Dermis microvascular lymphatic vessel endothelial cell (primary cell): ENCODE results near the gene TOM1L2. TPM values are rescaled to one million over a fixed set of nuclear protein-coding genes. Genes with fewer than 3 reads are reported as not detected.

Experiments
- DNase-seq, 2 donors: peaks; one replicate each; pipeline versions ENCODE4 v3.0.0 to v3.0.0-alpha.2; 2010; ENCODE audit warnings: low read depth in 2 of 2
- total RNA-seq: library from RNA; depleted of rRNA; stranded (reverse); fragments of >200 nt; gene quantifications from 2 replicates; pipeline ENCODE4 v1.2.1, GENCODE V29; 2014

The TOM1L2 gene
- total RNA-seq, 1 donor from 2014 or later, result 11.2 TPM

GRCh38 chr17:17849845-17850373 is 122.3 kb downstream of the TOM1L2 start:
- peak in 1 of 2 donors; percentile 45 for DNase-seq

GRCh38 chr17:17849147-17849820 is 122.9 kb downstream of the TOM1L2 start:
- DNase-seq, result no peak

- no peak for DNase-seq
Measured at GRCh38 chr17:17848311-17849082, 123.7 kb downstream of the TOM1L2 start.

- DNase-seq, result no peak
Measured at GRCh38 chr17:17847726-17848125, 124.5 kb downstream of the TOM1L2 start.

- DNase-seq, result no peak
Measured at GRCh38 chr17:17847118-17847689, 125.0 kb downstream of the TOM1L2 start.

- DNase-seq, result no peak
Measured at GRCh38 chr17:17846645-17847044, 125.6 kb downstream of the TOM1L2 start.

GRCh38 chr17:17846003-17846402 is 126.2 kb downstream of the TOM1L2 start:
- DNase-seq, result no peak

GRCh38 chr17:17845046-17845775 is 127.0 kb downstream of the TOM1L2 start:
- no peak for DNase-seq

GRCh38 chr17:17844500-17844899 is 127.7 kb downstream of the TOM1L2 start:
- no peak for DNase-seq

- no peak for DNase-seq
Measured at GRCh38 chr17:17844079-17844478, 128.1 kb downstream of the TOM1L2 start.

- DNase-seq, result no peak
Measured at GRCh38 chr17:17843096-17843495, 129.1 kb downstream of the TOM1L2 start.

- no peak for DNase-seq
Measured at GRCh38 chr17:17842111-17842876, 129.9 kb downstream of the TOM1L2 start.

GRCh38 chr17:17841601-17842025 is 130.6 kb downstream of the TOM1L2 start:
- DNase-seq, result no peak

GRCh38 chr17:17840751-17841591 is 131.2 kb downstream of the TOM1L2 start:
- peak in 1 of 2 donors; percentile 54 for DNase-seq

- peak; percentile 59 to 86 for DNase-seq
Measured at GRCh38 chr17:17839791-17840707, 132.2 kb downstream of the TOM1L2 start.

- DNase-seq, result peak in 1 of 2 donors; percentile 55
Measured at GRCh38 chr17:17837966-17838962, 133.9 kb downstream of the TOM1L2 start.

- DNase-seq, result peak in 1 of 2 donors; percentile 65
Measured at GRCh38 chr17:17837380-17837821, 134.8 kb downstream of the TOM1L2 start.
